DOHH2 (cell line): Measurements from ENCODE around the gene REXO4.

Experiments used
- EZH2phosphoT487 ChIP-seq: fragments of 200-600 bp; sonication (generic); IDR thresholded peaks from 2 replicates; pipeline ENCODE4 v1.6.1; 2017; ENCODE audit warnings: borderline replicate concordance, mild to moderate bottlenecking, antibody characterized with exemption, low read length, moderate library complexity, mixed read lengths
- TF ChIP-seq, protein P1 (sequence below): fragments of 200-600 bp; sonication (generic); IDR thresholded peaks from one replicate; pipeline ENCODE4 v1.5.1; 2014; ENCODE audit warnings: antibody characterized with exemption, mild to moderate bottlenecking, low read depth, low read length; ENCODE audit not compliant: poor library complexity, severe bottlenecking

DNA sequence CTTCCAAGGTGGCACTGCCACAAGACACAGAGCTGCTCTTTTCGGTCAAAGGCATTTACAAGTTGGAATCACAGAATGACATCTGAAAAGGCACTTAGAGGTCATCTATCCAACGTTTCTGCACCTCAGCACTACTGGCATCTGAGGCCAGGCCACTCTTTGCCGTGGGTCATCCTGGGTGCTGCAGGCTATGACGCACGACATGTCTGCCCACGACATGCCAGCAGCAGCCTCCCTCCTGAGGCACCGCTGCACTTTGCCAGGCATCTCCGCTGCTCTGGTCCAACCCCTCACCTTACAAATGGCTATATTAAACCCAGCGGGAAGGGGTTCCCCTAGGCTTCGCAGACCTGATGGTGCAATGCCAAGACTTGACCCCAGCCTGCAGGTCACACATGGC lies 50.0 kb downstream of the REXO4 start:
- no peak for TF ChIP-seq EZH2phosphoT487
- TF ChIP-seq, protein P1, sequence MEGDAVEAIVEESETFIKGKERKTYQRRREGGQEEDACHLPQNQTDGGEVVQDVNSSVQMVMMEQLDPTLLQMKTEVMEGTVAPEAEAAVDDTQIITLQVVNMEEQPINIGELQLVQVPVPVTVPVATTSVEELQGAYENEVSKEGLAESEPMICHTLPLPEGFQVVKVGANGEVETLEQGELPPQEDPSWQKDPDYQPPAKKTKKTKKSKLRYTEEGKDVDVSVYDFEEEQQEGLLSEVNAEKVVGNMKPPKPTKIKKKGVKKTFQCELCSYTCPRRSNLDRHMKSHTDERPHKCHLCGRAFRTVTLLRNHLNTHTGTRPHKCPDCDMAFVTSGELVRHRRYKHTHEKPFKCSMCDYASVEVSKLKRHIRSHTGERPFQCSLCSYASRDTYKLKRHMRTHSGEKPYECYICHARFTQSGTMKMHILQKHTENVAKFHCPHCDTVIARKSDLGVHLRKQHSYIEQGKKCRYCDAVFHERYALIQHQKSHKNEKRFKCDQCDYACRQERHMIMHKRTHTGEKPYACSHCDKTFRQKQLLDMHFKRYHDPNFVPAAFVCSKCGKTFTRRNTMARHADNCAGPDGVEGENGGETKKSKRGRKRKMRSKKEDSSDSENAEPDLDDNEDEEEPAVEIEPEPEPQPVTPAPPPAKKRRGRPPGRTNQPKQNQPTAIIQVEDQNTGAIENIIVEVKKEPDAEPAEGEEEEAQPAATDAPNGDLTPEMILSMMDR = no peak
